Measurements from ENCODE around the gene INSYN2A.

Gene INSYN2A, protein sequence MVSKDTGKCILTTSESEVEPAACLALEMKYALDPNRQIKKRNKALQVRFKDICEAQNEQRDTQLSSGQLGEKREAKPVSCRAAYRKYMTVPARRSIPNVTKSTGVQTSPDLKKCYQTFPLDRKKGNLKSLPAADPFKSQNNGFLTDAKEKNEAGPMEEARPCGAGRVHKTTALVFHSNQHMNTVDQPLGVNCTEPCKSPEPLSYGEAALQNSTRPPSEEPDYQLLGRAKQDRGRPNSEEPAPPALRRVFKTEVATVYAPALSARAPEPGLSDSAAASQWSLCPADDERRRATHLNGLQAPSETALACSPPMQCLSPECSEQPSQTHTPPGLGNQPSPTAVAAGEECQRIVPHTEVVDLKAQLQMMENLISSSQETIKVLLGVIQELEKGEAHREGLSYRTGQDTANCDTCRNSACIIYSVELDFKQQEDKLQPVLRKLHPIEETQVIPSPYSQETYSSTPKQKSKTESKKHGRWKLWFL

GRCh38 chr10:127196282-127197153 is at the start of gene INSYN2A:
Gene INSYN2A, minus strand, starts transcription at chr10:127196591. Its CDS starts 20,196 bp downstream, at chr10:127176395.
- no peak for DNase-seq

DNA sequence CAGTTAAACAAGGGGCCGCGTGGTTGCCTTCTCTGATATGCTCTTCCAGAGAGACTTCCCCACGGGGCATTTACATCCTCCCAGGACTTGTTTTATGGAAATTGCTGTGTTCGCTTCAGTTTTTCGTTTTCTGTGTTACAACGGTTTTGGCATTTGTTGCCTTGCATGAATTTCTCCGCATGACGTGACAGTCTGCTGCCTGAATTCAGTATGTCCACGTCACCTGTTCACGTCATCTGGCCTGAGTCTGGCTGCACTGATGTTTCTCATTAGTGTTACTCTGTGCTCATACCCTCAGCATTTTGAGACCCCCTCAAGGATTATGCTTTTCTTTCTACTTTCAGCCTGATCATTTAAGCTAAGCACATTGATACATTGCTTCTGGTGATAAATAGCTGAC is 49.1 kb upstream of the INSYN2A start:
- no peak for DNase-seq

- DNase-seq = peak; percentile 50
These were observed 47.3 kb upstream of the INSYN2A start for GRCh38 chr10:127243490-127244272.

DNA sequence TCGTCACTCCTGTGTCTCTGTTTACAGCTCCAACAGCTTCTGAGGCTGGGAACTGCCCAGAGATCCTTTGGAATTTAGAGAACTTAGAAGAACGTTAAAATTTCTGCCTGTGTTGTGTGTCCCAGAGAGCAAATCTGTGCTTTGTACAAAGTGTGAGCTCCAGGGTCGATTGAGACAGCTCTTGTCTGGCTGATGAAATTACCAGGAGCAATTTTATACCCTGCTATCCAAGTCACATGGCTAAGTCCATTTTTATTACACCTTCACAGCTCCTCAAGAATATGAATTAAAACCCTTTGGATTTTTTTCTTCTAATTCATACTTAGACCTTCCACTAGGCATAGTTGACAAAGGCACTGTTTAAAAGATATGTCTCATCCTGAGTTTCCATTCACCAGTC is 46.5 kb upstream of the INSYN2A start:
- no peak for DNase-seq

DNA sequence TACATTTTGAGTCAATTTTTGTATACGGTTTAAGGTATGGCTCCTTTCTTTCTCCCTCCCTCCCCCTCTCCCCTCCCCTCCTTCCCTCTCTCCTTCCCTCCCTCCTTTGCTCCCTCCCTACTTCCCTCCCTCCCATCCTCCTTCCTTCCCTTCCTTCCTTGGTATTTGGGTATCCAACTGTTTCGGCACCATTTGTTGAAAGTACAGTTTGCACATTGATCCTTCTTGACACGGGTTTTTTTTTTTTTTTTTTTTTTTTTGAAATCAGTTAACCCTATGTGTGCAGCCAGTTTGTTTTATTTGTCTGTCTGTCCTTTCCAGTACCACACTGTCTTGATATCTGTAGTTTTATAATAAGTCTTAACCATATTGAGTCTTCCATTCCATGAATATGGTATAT is 39.9 kb upstream of the INSYN2A start:
- DNase-seq = no peak

DNA sequence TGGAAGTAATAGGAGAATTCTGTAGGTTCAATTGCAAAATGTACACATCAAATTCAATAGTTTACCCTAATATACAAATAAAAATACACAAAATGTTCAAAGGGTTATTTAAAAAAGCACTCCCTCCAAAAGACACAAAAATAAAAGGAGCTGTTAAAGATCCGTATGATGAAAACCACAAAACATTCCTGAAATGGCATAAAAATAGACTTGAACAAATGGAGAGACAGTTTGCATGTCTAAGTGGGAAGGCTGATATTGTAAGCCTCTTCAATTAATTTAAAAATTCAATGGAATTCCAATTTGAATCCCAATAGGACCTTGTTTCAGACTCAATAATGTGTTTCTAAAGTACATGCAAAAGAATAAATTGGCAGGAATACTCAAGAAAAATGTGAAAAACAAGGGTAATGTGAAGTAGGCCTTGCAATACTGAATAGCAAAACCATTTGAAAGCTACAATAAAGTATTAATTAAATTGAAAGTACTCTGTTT is 38.0 kb upstream of the INSYN2A start:
- DNase-seq = no peak

GRCh38 chr10:127228195-127228787 is 31.9 kb upstream of the INSYN2A start:
- no peak for DNase-seq

DNA sequence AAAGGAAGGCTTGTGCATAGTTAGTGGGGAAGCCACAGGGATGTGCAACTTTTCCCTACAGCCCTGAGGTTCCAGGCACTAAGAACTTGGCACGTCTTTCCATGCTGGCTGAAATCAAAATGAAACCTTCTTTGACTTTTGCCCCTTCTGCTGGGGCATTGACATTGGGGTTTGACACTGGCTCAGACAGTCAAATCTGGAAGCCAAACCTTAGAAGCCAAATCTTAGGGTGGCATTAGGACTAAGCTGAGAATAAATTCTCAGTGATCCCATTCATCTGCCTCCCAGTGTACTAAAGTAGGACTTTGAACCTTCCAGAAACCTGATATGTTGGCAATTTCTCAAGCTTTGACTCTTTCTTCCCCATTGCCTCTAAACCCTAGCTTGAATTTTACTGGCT is 31.3 kb upstream of the INSYN2A start:
- no peak for DNase-seq

GRCh38 chr10:127227027-127227426 is 30.6 kb upstream of the INSYN2A start:
- no peak for DNase-seq

DNA sequence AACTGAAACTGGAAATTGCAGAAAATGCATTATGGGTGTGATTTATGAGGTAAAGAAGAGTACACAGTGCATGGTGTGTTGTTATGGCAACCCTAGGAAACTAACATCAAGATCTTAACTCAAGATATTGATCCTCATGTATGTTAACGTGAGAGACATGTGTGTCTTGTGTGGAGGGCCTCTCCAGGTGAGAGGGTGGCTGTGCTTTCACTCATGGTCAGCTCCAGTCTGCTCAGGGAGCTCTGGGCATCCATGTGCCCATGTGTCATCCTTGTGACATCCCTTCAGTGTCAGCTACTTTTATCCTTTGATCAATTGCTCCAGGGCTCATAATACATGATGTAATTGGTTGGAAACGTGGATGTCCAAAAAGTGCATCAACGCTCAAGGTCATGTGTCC is 24.9 kb upstream of the INSYN2A start:
- no peak for DNase-seq

GRCh38 chr10:127218658-127219057 is 22.3 kb upstream of the INSYN2A start:
- DNase-seq = no peak

DNA sequence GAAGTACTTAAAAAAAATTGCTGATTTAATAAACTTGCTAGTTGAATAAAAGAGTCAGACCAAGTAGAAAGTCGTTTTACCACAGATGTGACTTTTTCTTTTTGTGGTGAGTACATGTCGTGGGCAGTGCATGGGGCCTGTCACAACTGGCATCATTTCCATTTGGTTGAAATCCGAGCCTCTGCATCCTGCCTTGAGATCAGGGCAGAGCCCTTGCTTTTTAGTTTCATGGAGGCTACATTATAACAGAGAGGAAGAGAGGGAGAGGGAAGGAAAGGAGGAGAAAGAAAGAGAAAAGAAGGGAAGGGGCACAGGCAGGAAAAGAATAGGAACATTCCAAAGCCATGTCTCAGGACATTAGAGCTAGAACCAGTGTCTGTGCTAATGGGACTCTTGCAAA is 20.4 kb upstream of the INSYN2A start:
- DNase-seq = no peak

DNA sequence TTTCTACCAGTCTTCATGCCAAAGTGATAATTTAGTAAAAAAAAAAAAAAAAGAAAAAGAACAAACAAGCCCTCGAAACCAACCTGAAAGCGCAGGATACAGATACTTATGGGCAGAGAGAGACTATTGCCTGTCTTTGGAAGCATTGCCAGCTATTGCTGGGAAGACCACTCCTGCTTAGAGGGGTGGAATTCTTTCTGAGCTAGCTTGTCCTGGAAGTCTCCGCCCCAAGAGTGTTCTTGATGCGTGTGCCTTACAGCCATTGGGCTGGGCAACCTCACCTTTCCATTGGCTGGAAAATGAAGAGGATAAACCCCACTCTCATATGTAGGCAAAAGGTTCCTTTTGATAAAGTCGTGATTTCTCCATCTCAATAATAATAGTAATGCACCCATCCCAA is 19.9 kb upstream of the INSYN2A start:
- no peak for DNase-seq

- DNase-seq = no peak
These were observed 19.5 kb upstream of the INSYN2A start for GRCh38 chr10:127215866-127216265.

DNA sequence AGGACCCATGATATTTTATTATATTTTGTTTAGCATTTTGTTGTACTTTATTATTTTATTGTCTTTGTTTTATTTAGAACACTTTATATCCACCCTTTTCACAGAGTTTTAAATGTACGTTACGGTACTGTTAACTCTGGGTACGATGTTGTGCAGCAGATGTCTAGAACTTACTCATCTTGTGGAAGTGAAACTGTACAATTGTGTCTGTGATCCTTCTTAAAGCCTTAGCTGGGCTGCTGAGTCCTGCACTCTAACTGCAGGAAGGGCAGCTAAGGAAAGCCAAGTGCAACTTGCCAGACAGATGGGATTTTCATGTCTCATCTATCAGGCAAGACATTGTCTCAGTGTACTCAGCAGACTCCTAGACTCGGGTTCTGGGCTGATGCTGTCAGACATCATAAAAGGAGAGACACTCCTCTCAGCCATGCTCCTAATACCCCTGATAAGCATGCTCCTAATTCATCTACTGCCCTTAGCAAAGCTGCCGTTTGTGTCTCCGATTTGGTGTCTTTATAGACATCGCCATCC is 14.6 kb upstream of the INSYN2A start:
- no peak for DNase-seq

- no peak for DNase-seq
These were observed 10.7 kb upstream of the INSYN2A start for GRCh38 chr10:127207081-127207480.

- DNase-seq = no peak
These were observed 6.7 kb upstream of the INSYN2A start for GRCh38 chr10:127203067-127203466.

- no peak for DNase-seq
These were observed 4.3 kb upstream of the INSYN2A start for GRCh38 chr10:127200646-127201045.

DNA sequence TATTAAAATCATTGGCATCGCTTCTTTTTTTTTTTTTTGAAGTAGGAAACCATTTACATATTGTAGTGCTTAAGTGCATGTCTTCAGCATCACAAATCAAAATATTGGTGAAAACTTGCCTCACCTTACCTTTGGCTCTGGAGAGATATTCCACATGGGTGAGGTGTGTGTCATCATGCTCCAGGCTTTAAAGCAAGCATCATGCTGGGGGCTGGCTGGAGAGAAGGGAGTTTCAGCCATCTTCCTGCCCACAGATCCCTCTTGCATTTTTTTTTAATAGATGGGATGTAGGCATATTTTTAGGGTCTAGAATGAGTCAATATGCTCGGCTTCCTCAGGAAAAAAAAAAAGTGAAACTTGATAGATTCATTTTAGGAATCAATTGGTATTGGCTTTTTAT is 2.3 kb upstream of the INSYN2A start:
- DNase-seq = no peak

GRCh38 chr10:127198307-127198706 is 1.9 kb upstream of the INSYN2A start:
- DNase-seq = no peak

- no peak for DNase-seq
These were observed 702 bp upstream of the INSYN2A start for GRCh38 chr10:127197154-127197432.

DNA sequence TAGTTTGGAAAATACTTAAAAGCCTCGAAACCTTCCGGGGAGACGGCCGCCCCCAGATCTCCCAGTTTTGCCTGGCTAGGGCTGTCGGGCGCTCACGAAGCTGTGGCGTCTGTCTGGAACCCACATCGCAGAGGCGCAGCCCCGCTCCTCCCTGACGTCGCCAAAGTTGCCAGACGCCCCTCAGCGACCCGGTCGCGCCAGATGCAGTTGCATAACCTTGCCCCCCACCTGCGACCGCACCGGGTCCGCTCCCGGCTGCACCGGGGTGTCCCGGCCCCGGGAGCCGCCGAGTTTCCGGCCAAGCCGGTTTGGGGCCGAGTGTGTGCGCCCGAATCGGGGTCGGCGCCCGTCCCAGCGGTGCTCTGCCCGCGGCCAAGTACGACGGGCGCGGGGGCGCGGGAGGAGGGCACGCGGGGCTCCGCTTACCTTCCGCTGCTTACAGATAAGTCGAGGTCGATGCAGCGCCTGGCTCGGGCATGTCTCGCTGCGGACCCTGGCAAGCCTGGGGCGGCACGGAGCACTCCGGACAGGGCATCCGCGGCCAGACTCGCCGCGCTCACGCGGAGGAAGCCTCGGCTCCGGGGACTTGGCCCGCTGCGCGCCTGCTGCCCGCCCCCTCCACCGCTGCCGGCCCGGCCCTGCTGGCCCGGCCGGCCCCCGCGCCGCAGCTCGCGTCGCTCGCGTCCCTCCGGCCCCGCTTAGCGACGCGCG is 665 bp downstream of the INSYN2A start:
- no peak for DNase-seq
